Measurements from ENCODE around the gene AR.
"Not testable (repeated sequence)": the region's sequence is repeated elsewhere in the genome, so short reads cannot be mapped to it uniquely, and the experiment has no call there.

AR gene

GRCh38 chrX:67568769-67569168, 24.9 kb downstream of the AR start:
- DNase-seq, result no peak

- DNase-seq, result no peak
Measured at GRCh38 chrX:67570839-67571238, 27.0 kb downstream of the AR start.

- DNase-seq, result no peak
Measured at GRCh38 chrX:67574696-67575095, 30.9 kb downstream of the AR start.

GRCh38 chrX:67582436-67582835, 38.6 kb downstream of the AR start:
- peak; percentile 23 for DNase-seq

GRCh38 chrX:67583171-67583570, 39.4 kb downstream of the AR start:
- DNase-seq, result no peak

GRCh38 chrX:67585401-67585800, 41.6 kb downstream of the AR start:
- DNase-seq, result no peak

- peak; percentile 13 for DNase-seq
Measured at GRCh38 chrX:67587946-67588624, 44.3 kb downstream of the AR start.

GRCh38 chrX:67596839-67597790, 53.3 kb downstream of the AR start:
- DNase-seq, result no peak

- no peak for DNase-seq
Measured at GRCh38 chrX:67599532-67599931, 55.7 kb downstream of the AR start.

GRCh38 chrX:67601771-67602170, 58.0 kb downstream of the AR start:
- DNase-seq, result peak; percentile 45

GRCh38 chrX:67604979-67605703, 61.3 kb downstream of the AR start:
- peak; percentile 94 for DNase-seq

GRCh38 chrX:67607466-67607865, 63.6 kb downstream of the AR start:
- DNase-seq, result peak; percentile 60

- no peak for DNase-seq
Measured at GRCh38 chrX:67610282-67610681, 66.5 kb downstream of the AR start.

GRCh38 chrX:67612231-67612630, 68.4 kb downstream of the AR start:
- peak; percentile 18 for DNase-seq

GRCh38 chrX:67613366-67613765, 69.5 kb downstream of the AR start:
- DNase-seq, result peak; percentile 40

- peak; percentile 22 for DNase-seq
Measured at GRCh38 chrX:67613996-67614395, 70.2 kb downstream of the AR start.

GRCh38 chrX:67614423-67614822, 70.6 kb downstream of the AR start:
- DNase-seq, result peak; percentile 81

- DNase-seq, result peak; percentile 59
Measured at GRCh38 chrX:67619253-67619652, 75.4 kb downstream of the AR start.

GRCh38 chrX:67622053-67622585, 78.3 kb downstream of the AR start:
- no peak for DNase-seq

- no peak for DNase-seq
Measured at GRCh38 chrX:67624325-67624724, 80.5 kb downstream of the AR start.

- no peak for DNase-seq
Measured at GRCh38 chrX:67635424-67635823, 91.6 kb downstream of the AR start.

- no peak for DNase-seq
Measured at GRCh38 chrX:67636532-67636931, 92.7 kb downstream of the AR start.

GRCh38 chrX:67637293-67637692, 93.5 kb downstream of the AR start:
- not testable (repeated sequence) for DNase-seq

Measured in fibroblast of skin of scalp (primary cell).